ENCODE measurements around the gene HEATR5A.

DNA sequence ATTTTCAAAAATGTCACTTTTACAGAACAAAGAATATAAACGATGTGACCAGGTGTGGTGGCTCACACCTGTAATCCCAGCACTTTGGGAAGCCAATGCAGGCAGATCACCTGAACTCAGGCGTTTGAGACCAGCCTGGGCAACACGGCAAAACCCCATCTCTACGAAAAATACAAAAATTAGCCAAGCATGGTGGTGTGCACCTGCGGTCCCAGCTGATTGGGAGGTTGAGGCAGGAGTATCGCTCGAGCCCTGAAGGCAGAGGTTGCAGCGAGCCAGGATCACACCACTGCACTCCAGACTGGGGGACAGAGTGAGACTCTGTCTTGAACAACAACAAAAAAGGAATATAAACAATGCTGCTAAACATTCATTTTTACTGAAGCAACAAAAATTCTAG lies 15.2 kb downstream of the HEATR5A start:
- TF ChIP-seq CTCF (IDR thresholded peaks at IDR 0.05) = no peak
- no peak for TF ChIP-seq POLR2A (IDR thresholded peaks at IDR 0.05)
- no peak for TF ChIP-seq EP300 (IDR thresholded peaks at IDR 0.05)
